Kidney capillary endothelial cell (primary cell): ENCODE data around the gene KLF7.

Source experiments
- DNase-seq: peaks from one replicate; pipeline ENCODE4 v3.0.0-alpha.2; 2018; ENCODE audit warnings: low spot score

The KLF7 gene

DNA sequence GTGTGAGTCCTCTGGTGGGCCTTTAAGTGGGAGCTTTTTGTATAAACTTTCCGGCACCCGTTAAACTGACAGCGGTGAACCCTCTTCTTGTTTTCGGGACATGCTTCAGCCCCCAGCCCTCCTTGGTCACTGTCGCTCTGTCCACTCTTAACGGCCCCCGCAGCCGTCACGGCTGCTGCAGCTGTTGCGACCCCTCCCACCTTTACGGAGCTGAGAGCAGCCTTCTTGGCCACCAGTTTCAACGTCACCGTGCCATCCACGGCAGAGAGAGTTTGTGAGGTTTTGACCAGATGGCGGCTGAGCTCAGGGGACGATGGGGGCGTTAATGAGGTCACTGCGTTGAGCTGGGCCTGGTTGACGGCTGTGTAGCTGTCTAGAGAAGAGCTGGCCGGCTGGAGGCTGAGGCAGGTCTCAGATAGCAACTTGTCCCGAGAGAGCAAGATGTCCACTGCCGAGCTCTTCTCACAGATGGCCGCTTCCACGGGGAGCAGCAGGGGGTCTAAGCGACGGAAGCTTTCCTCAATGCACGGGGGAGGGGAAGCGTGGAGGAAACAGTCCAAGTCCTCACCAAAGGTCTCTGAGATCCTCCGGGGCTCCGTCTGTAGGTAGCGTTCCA, 41.9 kb downstream of the KLF7 start:
- DNase-seq = no peak

DNA sequence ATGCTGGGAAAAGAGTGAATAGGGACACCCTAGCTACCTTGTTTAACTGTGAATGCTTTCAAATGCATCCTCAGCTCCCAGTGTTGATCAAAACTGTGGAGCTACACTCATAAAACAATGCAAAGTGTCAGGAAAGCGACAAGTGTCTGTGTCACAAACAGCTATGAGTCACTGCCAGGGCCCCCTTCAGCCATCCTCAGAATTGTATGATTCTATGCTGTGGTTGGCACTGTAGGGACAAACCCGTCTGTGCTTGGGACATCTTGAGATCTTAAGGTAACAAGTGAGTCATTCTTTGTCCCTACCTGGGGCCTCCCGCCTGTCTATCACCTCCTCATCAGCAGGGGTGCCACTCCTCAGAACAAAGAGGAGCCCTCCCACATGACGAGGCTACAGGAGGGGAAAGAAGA, 42.4 kb downstream of the KLF7 start:
- peak; percentile 47 for DNase-seq

DNA sequence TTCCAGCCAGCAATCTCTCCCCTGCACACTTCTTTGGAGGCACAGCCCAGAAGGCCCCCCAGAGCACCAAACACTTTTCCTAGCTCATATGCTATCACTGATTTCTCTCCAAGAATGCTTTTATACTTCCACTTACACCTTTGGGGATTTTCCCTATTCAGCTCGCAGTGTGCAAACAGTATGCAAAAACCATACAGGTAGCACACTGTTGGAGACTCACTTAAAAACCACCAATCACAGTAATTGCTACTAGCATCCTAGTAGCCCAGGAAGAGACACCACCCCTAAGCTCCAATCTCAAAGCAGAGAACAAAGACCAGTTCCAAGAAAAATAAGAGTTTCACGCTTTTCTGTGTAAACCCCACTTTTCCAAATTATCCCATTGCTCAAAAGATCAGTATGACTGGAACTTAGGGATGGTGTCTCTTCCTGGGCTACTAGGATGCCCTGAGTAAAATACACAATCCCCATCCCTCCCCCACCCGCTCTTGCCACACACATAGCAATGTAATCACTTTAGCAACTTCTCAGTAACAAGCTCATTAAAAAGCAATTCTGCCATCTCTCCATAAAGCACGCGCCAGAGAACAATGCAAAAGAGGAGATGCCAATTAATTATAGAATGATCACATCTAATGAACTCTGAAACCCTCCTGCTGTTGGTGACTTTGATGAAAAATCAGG, 43.0 kb downstream of the KLF7 start:
- DNase-seq = no peak

DNA sequence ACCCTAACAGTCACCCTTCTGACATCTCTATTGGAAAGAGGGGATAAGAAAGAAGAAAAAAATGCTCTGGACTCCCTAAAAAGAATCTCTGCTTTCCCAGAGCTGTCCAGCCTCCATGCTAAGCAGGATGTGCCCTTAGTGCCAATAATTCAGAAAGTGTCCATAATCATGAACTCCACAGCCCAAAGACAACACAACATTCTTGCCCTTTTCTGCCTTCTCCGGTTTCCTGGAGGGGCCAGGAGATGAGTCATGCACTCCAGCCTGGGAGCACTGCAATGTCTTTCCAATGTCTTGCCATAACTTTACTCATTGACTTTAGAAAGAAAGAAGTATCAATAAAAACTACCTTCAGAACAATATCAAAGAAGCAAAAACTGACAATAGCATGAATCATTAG, 44.0 kb downstream of the KLF7 start:
- DNase-seq = peak; percentile 70

DNA sequence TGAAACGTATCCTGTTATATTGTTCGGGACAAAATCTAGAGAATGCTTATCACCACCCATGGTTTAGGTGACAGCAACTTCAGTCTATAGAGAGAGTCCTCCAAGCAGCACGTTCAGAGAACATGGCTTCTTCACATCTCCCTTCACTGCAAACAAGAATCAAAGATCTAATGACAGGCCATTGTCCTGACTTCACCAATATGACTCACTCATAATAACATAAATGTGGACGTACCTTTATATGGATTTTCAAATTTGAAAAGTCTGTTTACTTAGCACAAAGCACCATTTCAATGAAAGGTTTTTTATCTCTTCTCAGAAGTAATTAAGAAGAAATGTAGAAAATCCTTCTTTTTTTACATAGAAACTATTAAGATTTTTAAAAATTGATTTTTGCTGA, 46.7 kb downstream of the KLF7 start:
- DNase-seq = no peak

DNA sequence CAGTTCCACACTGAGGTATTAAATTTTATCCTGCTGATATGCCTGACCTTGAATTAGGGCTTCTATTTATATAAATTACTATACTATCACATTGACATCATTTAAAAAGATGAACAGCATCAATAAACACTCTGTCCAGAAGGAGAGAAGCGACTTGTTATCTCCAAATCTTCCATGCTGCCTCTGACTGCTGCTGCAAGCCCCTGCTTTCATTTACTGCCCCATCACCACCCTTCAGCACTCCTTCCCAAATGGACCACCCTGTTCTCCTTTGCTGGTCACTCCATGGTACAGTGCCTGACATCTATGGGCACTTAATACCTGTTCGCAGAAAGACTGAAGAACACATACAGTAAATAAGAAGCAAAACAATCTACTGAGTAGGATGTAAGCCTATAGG, 48.1 kb downstream of the KLF7 start:
- DNase-seq = no peak

DNA sequence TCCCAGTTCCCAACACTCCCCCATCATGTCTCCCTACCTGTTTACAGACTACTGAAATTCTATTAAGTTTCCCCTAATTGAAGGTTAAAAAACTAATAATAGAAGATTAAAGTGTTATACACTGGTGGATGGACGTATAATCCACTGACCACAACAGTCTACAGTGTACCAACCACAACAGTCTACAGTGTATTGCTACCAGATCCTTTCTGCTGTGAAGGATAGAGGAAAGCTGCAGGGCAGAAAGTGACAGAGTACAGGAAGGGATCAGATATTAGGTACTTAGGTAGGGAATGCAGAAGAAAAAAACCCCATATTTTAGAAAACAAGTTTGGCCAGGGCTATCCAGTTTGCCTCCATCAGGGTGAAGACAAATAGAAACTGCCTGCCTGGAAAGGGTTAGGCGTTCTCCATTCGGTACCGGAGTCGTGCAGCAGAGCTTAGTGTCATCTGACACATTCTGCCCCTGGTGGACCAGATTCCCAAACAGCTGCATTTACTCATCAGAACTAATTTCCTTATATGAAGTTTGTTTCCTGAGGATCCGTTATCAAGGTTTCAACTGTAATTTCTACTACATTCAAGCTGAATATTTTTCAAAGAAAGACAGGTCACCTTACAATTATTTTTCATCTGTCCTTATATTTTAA, 49.9 kb downstream of the KLF7 start:
- peak; percentile 20 for DNase-seq

DNA sequence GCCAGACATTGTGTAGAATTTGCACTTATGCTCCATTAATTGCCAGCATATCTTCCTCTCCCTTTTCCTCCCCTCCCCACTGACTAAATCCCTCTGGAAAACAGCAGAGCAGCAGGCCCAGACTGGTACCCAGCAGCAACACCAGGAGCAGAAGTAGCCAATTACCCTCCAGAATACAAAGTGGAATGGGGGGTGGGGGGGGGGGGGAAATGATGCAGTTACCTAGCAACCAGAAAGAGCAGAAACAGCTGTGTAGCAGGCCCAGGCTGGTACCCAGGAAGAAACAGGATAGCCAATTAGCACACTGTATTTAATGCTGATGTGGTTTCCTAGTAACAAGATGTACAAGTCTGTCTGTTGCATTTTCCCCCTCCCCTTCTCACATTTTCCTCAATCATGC, 52.3 kb downstream of the KLF7 start:
- no peak for DNase-seq

DNA sequence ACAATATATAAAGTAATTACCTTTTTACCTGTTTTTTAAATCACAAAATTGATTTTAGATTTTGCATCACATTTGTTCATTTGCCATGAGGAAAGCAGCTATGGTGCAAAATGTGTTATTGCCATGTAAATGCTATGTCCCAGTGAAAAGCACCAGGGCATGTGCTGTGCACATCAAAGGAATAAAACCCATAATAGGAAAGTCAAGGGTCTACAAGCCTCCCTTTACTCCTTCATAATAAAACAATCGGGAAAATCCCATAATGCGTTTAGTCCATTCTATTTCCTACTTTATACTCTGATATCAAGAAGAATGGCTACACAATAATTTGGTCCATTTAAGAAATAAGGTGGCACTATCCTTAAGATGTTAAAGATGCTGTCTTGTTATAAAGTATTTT, 53.0 kb downstream of the KLF7 start:
- DNase-seq = no peak

DNA sequence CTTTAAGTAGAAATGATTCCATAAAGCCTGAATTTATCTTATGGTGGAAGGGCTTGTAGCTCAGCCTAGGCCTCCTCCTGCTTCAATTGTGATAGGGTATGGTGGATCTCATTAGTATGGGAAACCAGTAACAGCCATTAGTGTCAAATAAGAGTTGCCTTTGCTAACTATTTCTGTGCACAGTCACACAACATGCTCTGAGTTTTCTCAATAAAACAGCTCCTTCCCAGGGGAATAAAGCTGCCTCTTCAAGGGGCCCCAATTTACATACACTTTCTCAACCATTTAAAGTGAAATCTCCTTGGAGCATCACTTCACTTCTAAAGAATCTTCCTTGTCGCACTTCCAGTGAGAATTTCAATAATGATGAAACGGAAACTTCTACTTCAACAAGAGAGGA, 53.4 kb downstream of the KLF7 start:
- no peak for DNase-seq

DNA sequence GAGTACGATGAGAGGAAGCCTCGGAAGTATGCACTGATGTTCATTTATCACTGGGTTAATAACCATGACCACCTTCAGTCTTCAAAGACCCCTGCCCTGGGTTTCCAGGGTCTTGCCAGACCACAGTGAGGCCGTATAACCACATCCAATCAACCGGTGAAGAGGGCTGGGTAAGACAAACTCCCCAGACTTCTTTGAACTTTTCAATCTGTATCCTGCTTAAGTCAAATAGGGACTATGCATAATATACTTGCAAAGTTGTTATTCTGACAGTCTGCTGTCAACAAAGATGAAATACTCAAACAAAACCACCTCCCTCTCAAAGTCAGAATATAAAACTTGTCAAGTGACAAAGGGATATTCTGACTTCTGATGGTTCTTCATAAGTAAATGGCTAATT, 54.0 kb downstream of the KLF7 start:
- no peak for DNase-seq

DNA sequence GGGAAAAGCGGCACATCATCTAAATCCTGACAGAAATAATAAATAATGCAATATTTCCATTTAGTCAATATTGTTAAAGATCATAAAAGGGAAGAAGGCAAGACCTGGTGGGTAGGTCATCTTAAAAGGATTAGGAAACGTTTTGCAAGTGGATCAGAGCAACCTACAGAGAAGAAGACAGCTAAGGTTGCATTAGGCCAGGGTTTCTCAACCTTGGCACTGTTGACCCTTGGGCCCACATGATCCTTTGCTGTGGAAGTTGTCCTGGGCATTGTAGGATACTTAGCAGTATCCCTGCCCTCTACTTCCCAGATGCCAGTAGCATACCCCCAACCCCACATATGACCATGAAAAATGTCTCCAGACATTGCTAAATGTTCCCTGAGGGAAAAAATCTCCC, 55.0 kb downstream of the KLF7 start:
- DNase-seq = no peak

DNA sequence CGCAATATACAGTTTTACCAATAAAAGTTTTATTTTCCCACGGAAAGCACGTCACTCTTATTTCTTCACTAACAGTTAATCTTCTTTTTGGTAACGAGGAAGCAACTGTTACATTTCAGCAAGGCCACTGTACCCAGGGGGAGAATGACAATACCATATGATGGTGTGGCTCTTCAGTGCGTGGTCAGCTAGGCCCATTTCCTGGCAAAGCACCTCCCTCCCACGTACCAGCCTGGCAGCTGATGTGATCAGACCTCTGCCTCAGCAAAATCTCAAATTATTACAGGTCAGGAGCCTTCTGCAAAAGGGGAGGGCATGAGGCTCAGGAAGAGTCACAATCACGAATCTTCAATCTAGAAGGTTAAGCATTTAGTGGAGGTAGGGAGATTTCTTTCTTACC, 55.4 kb downstream of the KLF7 start:
- DNase-seq = no peak

DNA sequence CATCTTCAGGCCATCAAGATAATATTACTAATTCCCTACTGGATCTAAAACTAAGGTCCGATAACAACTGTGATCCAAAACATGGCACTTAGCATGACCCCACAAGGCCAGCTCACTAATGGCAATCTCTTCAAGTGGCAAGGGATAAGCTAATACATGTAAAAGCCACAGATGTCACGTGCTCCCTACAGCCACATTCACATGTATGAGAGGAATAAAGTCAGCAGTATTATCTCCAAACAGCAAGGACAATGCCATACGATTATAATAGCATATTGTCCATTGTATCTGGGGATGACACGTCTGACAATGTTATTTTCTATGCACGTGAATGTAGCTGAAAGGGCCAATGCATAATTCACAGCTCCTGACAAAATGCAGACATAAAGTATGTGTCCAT, 56.0 kb downstream of the KLF7 start:
- no peak for DNase-seq

DNA sequence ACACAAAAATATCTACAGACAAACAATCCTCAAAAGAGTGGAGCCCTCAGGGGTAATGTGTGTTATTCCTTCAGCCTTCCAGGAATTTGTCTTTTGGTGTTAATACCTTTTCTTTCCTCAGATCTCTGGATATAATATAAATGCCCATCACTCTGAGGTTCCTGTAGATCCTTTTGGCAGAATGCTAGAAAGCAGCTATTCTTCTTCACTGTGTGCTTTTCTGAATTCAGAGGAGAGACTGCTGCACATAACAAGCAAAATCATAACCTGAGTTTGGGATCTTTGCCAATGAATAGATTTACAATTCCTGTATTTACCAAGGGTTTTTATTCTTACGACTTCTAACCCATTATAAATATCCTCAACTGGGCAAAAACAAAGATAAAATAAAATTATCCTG, 57.3 kb downstream of the KLF7 start:
- no peak for DNase-seq

DNA sequence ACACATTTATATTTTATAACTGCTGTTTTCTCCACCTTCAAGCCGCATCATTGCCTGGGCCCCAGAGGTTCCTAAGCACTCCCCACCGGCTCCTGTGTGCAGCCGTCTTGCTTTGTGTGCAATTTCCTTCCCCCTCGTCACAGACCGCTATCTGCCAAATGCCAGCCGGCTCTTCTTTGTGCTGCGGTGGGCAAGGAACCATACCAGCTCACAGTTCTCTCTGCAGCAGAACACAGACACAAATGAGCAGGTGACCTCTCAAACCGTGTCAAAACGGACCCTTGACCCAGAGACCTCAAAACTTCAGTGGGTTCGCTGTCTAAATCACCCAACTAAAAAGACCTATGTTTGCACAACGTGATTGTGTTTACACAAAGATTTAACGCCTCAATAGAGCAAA, 58.2 kb downstream of the KLF7 start:
- no peak for DNase-seq

DNA sequence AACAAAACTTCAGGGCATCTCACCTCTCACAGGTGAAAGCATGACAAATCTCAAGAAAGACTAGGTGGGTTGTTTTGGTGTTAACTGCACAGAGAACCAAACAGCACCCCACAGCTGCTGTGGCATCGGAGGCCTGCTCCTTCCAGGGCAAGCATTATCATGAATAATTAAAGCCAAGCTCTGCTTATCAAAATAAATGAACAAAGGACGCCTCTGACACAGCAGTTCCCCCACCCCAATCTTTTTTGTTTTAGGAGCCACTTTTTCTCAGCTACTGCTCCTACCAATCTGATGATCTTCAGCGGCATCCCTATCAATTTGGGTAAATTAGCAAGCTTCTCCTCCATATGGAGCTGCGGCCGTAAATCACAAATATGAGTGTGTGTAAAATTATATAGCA, 58.6 kb downstream of the KLF7 start:
- no peak for DNase-seq

DNA sequence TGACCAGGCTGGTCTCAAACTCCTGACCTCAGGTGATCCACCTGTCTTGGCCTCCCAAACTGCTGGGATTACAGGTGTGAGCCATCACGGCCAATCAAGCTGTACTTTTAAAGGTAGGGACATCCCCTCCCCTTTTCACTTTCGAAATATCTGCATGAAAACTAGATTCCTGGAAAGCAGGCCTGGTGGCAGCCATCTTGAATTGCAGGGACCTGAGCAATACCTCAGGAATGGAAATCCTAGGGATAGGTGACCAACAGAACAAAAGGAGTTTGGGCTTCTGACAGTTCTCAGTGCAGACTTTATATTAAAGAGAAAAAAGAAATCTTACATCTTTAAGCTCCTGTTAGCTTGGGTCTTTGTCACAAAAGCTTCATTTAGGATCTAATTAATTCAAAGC, 62.6 kb downstream of the KLF7 start:
- DNase-seq = no peak

DNA sequence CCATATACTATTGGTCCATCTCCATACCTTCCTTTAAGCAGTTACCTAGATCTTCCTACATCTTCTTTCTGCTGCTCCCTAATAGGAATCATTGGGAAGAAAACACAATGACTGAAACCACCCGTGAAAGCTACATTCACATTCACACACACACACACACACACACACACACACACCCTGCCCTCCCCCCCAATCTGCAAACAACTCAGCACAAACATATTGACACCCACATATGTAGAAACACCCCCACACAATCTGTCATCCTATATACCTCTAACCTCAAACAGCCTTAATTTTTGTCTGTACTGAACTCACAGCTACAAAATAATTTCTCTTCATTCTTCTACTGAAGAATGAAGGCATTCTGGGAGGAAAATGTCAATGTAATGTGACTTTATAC, 63.8 kb downstream of the KLF7 start:
- no peak for DNase-seq

DNA sequence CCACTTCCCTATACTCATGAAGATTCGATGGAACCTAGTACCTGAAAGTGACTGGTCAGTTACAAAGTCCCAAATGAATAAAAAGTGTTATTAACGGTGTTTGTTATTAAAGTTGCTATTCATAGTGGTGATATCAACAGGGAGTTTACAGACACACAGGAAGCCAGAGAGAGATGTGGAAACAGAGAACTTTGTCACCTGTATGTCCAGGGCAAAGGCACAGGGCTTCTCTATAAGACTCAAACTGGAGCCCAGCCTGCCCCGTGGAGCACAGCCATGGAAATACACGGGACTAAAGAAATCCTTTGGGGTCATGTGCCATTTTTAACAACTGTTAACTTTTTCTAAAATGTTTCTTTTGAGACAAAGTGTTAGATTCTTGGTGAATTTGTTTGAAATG, 68.5 kb downstream of the KLF7 start:
- no peak for DNase-seq

DNA sequence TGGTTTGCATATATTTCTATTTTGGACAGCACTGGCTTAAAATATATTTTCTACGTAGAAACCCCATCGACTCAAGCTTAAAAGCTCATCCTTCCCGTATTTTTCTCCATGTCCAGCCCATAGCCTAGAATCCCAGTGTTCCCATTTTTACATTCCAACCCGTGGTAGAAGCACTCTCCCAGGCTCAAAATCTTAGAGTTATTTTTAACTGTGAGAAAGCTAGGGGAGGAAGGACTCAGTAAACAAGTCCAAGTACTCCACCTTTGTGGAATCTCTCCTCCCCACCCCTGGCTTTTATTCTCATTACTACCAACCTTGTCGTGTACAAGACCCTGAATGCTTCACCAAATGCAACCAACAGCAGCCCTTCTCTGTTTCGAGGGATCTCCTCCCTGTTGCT, 69.8 kb downstream of the KLF7 start:
- no peak for DNase-seq

DNA sequence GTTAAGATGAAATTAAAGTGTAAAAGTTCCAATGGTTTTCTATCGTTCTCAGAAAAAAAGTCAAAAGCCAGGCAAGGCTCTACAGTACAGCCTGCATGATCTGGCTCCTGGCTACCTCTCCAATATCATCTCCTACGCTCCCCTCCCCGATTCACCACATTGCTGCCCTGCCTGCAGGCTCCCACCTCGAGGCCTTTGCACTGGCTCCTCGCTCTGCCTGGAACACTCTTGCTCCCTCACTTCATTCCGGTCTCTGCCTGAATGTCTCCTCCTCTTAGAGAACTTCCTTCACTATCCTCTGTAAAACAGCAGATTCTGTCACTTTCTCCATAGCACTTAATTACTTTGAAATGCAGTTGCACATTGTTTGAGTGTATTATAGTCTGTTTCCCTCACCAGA, 72.5 kb downstream of the KLF7 start:
- DNase-seq = no peak

DNA sequence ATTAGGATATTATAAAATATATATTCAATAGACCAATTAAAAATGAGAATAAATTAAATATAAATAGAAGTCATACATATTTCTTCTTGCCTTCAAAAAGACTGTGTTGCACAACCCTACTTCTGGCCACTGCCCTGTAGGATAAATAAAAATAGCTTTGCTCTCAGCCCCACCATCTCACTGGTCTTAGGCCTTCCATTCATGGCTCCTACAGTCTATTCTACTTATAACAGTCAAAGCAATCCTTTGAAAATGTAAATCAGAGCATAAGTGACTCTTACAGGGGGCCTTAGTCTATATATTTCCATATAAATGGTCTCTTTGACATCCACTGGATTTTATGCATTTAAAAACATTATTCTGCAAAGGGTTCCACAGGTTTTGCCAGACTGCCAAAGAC, 72.9 kb downstream of the KLF7 start:
- no peak for DNase-seq

DNA sequence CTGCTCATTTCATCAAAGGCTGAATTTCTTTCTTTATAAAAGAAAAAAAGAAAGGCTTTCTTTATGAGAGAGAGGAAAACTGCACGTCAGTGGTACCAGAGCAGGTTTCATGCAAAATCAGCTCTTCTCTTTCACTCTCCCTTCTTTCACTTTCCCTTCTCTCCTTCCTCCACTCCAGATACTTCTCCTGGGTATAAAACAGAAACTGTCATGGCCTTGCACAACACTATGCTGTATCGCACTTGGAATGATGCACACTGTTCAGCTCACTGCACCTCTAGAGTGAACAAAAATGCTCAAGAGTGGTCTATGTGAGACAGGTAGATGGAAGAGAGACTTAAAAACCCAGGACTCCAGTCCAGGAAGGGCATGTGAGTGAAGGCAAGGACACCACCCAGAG, 73.8 kb downstream of the KLF7 start:
- no peak for DNase-seq
